Rectal smooth muscle tissue (tissue), 1 donor: ENCODE measurements around the gene CENPU.

ENCODE experiments used
- H3K27ac ChIP-seq: one replicate; pipeline ENCODE4 v1.7.0; 2013; ENCODE audit warnings: low read depth, low read length, inconsistent platforms
- H3K27me3 ChIP-seq: one replicate; pipeline ENCODE4 v1.7.0; 2013; ENCODE audit warnings: low read length; ENCODE audit not compliant: control insufficient read depth, insufficient read depth
- H3K36me3 ChIP-seq: one replicate; pipeline ENCODE4 v1.7.0; 2013; ENCODE audit warnings: low read length; ENCODE audit not compliant: control insufficient read depth, insufficient read depth
- H3K4me1 ChIP-seq: one replicate; pipeline ENCODE4 v1.7.0; 2013; ENCODE audit warnings: low read length; ENCODE audit not compliant: control insufficient read depth, insufficient read depth
- H3K4me3 ChIP-seq: one replicate; pipeline ENCODE4 v1.7.0; 2013; ENCODE audit warnings: low read length
- H3K9ac ChIP-seq: one replicate; pipeline ENCODE4 v1.7.0; 2013; ENCODE audit warnings: low read length

The CENPU gene

GRCh38 chr4:184727430-184727829, 6.5 kb downstream of the CENPU start:
- no peak overlapping the region for H3K27ac ChIP-seq
- H3K4me1 ChIP-seq: no peaks in the 10 kb centered on the region
- no peaks in the 10 kb centered on the region for H3K36me3 ChIP-seq
- no peak overlapping the region for H3K9ac ChIP-seq
- no peaks in the 10 kb centered on the region for H3K27me3 ChIP-seq
- no peak overlapping the region for H3K4me3 ChIP-seq

GRCh38 chr4:184722798-184723197, 11.1 kb downstream of the CENPU start:
- Histone ChIP-seq H3K36me3 (no peaks in the 10 kb centered on the region), H3K27ac (no peak overlapping the region), H3K27me3 (no peaks in the 10 kb centered on the region), H3K4me3 (no peak overlapping the region), H3K4me1 (no peaks in the 10 kb centered on the region), H3K9ac (no peak overlapping the region)

GRCh38 chr4:184721254-184721653, 12.6 kb downstream of the CENPU start:
- no peak overlapping the region for H3K27ac ChIP-seq
- no peaks in the 10 kb centered on the region for H3K36me3 ChIP-seq
- H3K4me3 ChIP-seq: no peak overlapping the region
- H3K27me3 ChIP-seq: no peaks in the 10 kb centered on the region
- no peaks in the 10 kb centered on the region for H3K4me1 ChIP-seq
- no peak overlapping the region for H3K9ac ChIP-seq

- Histone ChIP-seq H3K36me3 (no peaks in the 10 kb centered on the region), H3K4me3 (no peak overlapping the region), H3K9ac (no peak overlapping the region), H3K27me3 (no peaks in the 10 kb centered on the region), H3K4me1 (no peaks in the 10 kb centered on the region), H3K27ac (no peak overlapping the region)
Measured at GRCh38 chr4:184719407-184719806, 14.5 kb downstream of the CENPU start.

GRCh38 chr4:184715526-184715925, 18.4 kb downstream of the CENPU start:
- Histone ChIP-seq H3K9ac (no peak overlapping the region), H3K27me3 (no peaks in the 10 kb centered on the region), H3K4me1 (no peaks in the 10 kb centered on the region), H3K36me3 (no peaks in the 10 kb centered on the region), H3K4me3 (no peak overlapping the region), H3K27ac (no peak overlapping the region)

- Histone ChIP-seq H3K36me3 (no peaks in the 10 kb centered on the region), H3K4me1 (no peaks in the 10 kb centered on the region), H3K4me3 (no peak overlapping the region)
Measured at GRCh38 chr4:184713887-184714286, 20.0 kb downstream of the CENPU start.

GRCh38 chr4:184712322-184712721, 21.6 kb downstream of the CENPU start:
- no peaks in the 10 kb centered on the region for H3K36me3 ChIP-seq
- no peak overlapping the region for H3K27ac ChIP-seq
- H3K4me1 ChIP-seq: no peaks in the 10 kb centered on the region
- H3K4me3 ChIP-seq: no peak overlapping the region
- H3K27me3 ChIP-seq: no peaks in the 10 kb centered on the region
- H3K9ac ChIP-seq: no peak overlapping the region

More at GRCh38 chr4:184713887-184714286, 20.0 kb downstream of the CENPU start:
- Histone ChIP-seq H3K27me3 (no peaks in the 10 kb centered on the region), H3K9ac (no peak overlapping the region), H3K27ac (no peak overlapping the region)

- Histone ChIP-seq H3K4me1 (no peaks in the 10 kb centered on the region), H3K27me3 (no peaks in the 10 kb centered on the region), H3K36me3 (no peaks in the 10 kb centered on the region), H3K27ac (no peak overlapping the region), H3K4me3 (no peak overlapping the region), H3K9ac (no peak overlapping the region)
Measured at GRCh38 chr4:184706453-184706852, 27.4 kb downstream of the CENPU start.

- Histone ChIP-seq H3K36me3 (no peaks in the 10 kb centered on the region), H3K4me1 (no peaks in the 10 kb centered on the region), H3K9ac (no peak overlapping the region), H3K27me3 (no peaks in the 10 kb centered on the region), H3K27ac (no peak overlapping the region), H3K4me3 (no peak overlapping the region)
Measured at GRCh38 chr4:184705692-184706091, 28.2 kb downstream of the CENPU start.

- no peak overlapping the region for H3K4me3 ChIP-seq
- no peaks in the 10 kb centered on the region for H3K36me3 ChIP-seq
- H3K9ac ChIP-seq: no peak overlapping the region
- no peaks in the 10 kb centered on the region for H3K4me1 ChIP-seq
- H3K27me3 ChIP-seq: no peaks in the 10 kb centered on the region
- H3K27ac ChIP-seq: no peak overlapping the region
Measured at GRCh38 chr4:184702114-184702513, 31.8 kb downstream of the CENPU start.

- Histone ChIP-seq H3K27ac (no peak overlapping the region), H3K4me3 (no peak overlapping the region), H3K9ac (no peak overlapping the region), H3K36me3 (no peaks in the 10 kb centered on the region), H3K27me3 (no peaks in the 10 kb centered on the region), H3K4me1 (no peaks in the 10 kb centered on the region)
Measured at GRCh38 chr4:184699941-184700340, 34.0 kb downstream of the CENPU start.

GRCh38 chr4:184697956-184698355, 35.9 kb downstream of the CENPU start:
- Histone ChIP-seq H3K9ac (no peak overlapping the region), H3K27ac (no peak overlapping the region), H3K4me1 (no peaks in the 10 kb centered on the region), H3K4me3 (no peak overlapping the region), H3K36me3 (no peaks in the 10 kb centered on the region), H3K27me3 (no peaks in the 10 kb centered on the region)

GRCh38 chr4:184695178-184695896, 38.6 kb downstream of the CENPU start:
- Histone ChIP-seq H3K4me3 (no peak overlapping the region), H3K4me1 (no peaks in the 10 kb centered on the region), H3K27me3 (no peaks in the 10 kb centered on the region), H3K9ac (no peak overlapping the region), H3K36me3 (no peaks in the 10 kb centered on the region), H3K27ac (no peak overlapping the region)
